WTC11 (cell line): Measurements from ENCODE around the gene IGF2BP1. TPM values are rescaled to one million over a fixed set of nuclear protein-coding genes. Genes with fewer than 3 reads are reported as not detected.

ENCODE experiments used
- ATAC-seq: fragments of 200-7000 bp; cut with Tn5 transposase; 2 replicates; pipeline ENCODE4 v1.10.0; 2021; ENCODE audit warnings: mild to moderate bottlenecking, moderate library complexity
- CTCF ChIA-PET: fragments of 300-600 bp; sonication (Branson Sonifier 250); formaldehyde crosslinking; loops from one replicate; lab custom pipeline; 2021; ENCODE audit warnings: antibody characterized with exemption; lab: Charles Lee
- POLR2A ChIA-PET: fragments of 350-600 bp; sonication (Branson Sonifier 250); formaldehyde crosslinking; loops from one replicate; lab custom pipeline; 2021; ENCODE audit warnings: antibody characterized with exemption; lab: Charles Lee
- DNase-seq: peaks from one replicate; pipeline ENCODE4 v3.0.0; 2021; ENCODE audit warnings: low spot score
- H3K27ac Mint-ChIP-seq: 2 replicates; pipeline ENCODE4 v1.8.0; 2021; ENCODE audit warnings: mixed read lengths
- H3K27me3 Mint-ChIP-seq: 2 replicates; pipeline ENCODE4 v1.8.0; 2021; ENCODE audit warnings: low read depth, mild to moderate bottlenecking, moderate library complexity, mixed read lengths
- H3K36me3 Mint-ChIP-seq: 2 replicates; pipeline ENCODE4 v1.8.0; 2021; ENCODE audit warnings: mixed read lengths
- H3K4me1 Mint-ChIP-seq: 2 replicates; pipeline ENCODE4 v1.8.0; 2022; ENCODE audit warnings: mixed read lengths
- H3K4me3 Mint-ChIP-seq: 2 replicates; pipeline ENCODE4 v1.8.0; 2021; ENCODE audit warnings: mild to moderate bottlenecking, moderate library complexity, mixed read lengths
- H3K9me3 Mint-ChIP-seq: 2 replicates; pipeline ENCODE4 v1.8.0; 2021; ENCODE audit warnings: mixed read lengths
- AR ChIP-seq: fragments of 250-450 bp; sonication (Bioruptor Pico); IDR thresholded peaks from 2 replicates; pipeline ENCODE4 v1.9.0; 2021; ENCODE audit warnings: mild to moderate bottlenecking
- ELF4 ChIP-seq: sonication (generic); formaldehyde crosslinking; IDR thresholded peaks from 2 replicates; pipeline ENCODE4 v1.8.1; 2022; ENCODE audit warnings: low read depth, mild to moderate bottlenecking, moderate library complexity, missing genetic modification reagents
- EMX1 ChIP-seq: fragments of 250-450 bp; sonication (Bioruptor Pico); IDR thresholded peaks from 2 replicates; pipeline ENCODE4 v1.8.0; 2021; ENCODE audit warnings: mild to moderate bottlenecking
- FOXJ3 ChIP-seq: sonication (generic); formaldehyde crosslinking; IDR thresholded peaks from 2 replicates; pipeline ENCODE4 v1.9.0; 2021; ENCODE audit warnings: missing genetic modification reagents, mild to moderate bottlenecking, borderline replicate concordance
- FOXK1 ChIP-seq: sonication (generic); formaldehyde crosslinking; IDR thresholded peaks from 2 replicates; pipeline ENCODE4 v1.8.0; 2022; ENCODE audit warnings: mild to moderate bottlenecking, moderate library complexity, missing genetic modification reagents
- FOXP1 ChIP-seq: sonication (generic); formaldehyde crosslinking; IDR thresholded peaks from 2 replicates; pipeline ENCODE4 v1.8.0; 2022; ENCODE audit warnings: missing genetic modification reagents, mild to moderate bottlenecking, moderate library complexity, borderline replicate concordance
- GTF2I ChIP-seq: fragments of 250-450 bp; sonication (Bioruptor Pico); conservative IDR thresholded peaks from 2 replicates; pipeline ENCODE4 v1.4.0; 2021; ENCODE audit warnings: mild to moderate bottlenecking
- HMGA2 ChIP-seq: fragments of 250-450 bp; sonication (Bioruptor Pico); IDR thresholded peaks from 2 replicates; pipeline ENCODE4 v1.4.0; 2021; ENCODE audit warnings: mild to moderate bottlenecking, moderate library complexity
- JUN ChIP-seq: sonication (generic); formaldehyde crosslinking; IDR thresholded peaks from 2 replicates; pipeline ENCODE4 v1.8.0; 2023; ENCODE audit warnings: mild to moderate bottlenecking, missing genetic modification reagents
- NFATC4 ChIP-seq: fragments of 250-450 bp; sonication (Bioruptor Pico); IDR thresholded peaks from 2 replicates; pipeline ENCODE4 v1.9.0; 2021; ENCODE audit warnings: mild to moderate bottlenecking
- NR3C1 ChIP-seq: sonication (generic); formaldehyde crosslinking; conservative IDR thresholded peaks from 2 replicates; pipeline ENCODE4 v1.8.1; 2023; ENCODE audit warnings: low read depth, mild to moderate bottlenecking, missing genetic modification reagents
- OVOL2 ChIP-seq: fragments of 250-450 bp; sonication (Bioruptor Pico); IDR thresholded peaks from 2 replicates; pipeline ENCODE4 v1.9.0; 2021; ENCODE audit warnings: mild to moderate bottlenecking, borderline replicate concordance
- RELA ChIP-seq: sonication (generic); formaldehyde crosslinking; IDR thresholded peaks from 2 replicates; pipeline ENCODE4 v1.8.1; 2022; ENCODE audit warnings: missing genetic modification reagents, mild to moderate bottlenecking, borderline replicate concordance
- SP1 ChIP-seq: sonication (generic); formaldehyde crosslinking; conservative IDR thresholded peaks from 2 replicates; pipeline ENCODE4 v1.8.1; 2022; ENCODE audit warnings: missing genetic modification reagents
- TCF7 ChIP-seq: sonication (generic); formaldehyde crosslinking; IDR thresholded peaks from 2 replicates; pipeline ENCODE4 v1.8.0; 2022; ENCODE audit warnings: mild to moderate bottlenecking, low read depth, missing genetic modification reagents, moderate library complexity
- TEAD1 ChIP-seq: sonication (generic); formaldehyde crosslinking; IDR thresholded peaks from 2 replicates; pipeline ENCODE4 v1.8.0; 2022; ENCODE audit warnings: mild to moderate bottlenecking, missing genetic modification reagents
- TP53 ChIP-seq: sonication (generic); formaldehyde crosslinking; IDR thresholded peaks from 2 replicates; pipeline ENCODE4 v1.8.1; 2023; ENCODE audit warnings: mild to moderate bottlenecking, missing genetic modification reagents
- ZBTB21 ChIP-seq: sonication (generic); formaldehyde crosslinking; IDR thresholded peaks from 2 replicates; pipeline ENCODE4 v1.8.1; 2023; ENCODE audit warnings: mild to moderate bottlenecking, missing genetic modification reagents, borderline replicate concordance
- ZMAT4 ChIP-seq: fragments of 250-450 bp; sonication (Bioruptor Pico); IDR thresholded peaks from 2 replicates; pipeline ENCODE4 v1.9.0; 2021; ENCODE audit warnings: mild to moderate bottlenecking
- ZNF219 ChIP-seq: sonication (generic); formaldehyde crosslinking; IDR thresholded peaks from 2 replicates; pipeline ENCODE4 v1.8.0; 2023; ENCODE audit warnings: missing genetic modification reagents, mild to moderate bottlenecking, borderline replicate concordance
- ZNF263 ChIP-seq: sonication (generic); formaldehyde crosslinking; IDR thresholded peaks from 2 replicates; pipeline ENCODE4 v1.8.1; 2022; ENCODE audit warnings: low read depth, mild to moderate bottlenecking, moderate library complexity, missing genetic modification reagents
- ZNF425 ChIP-seq: fragments of 250-450 bp; sonication (Bioruptor Pico); conservative IDR thresholded peaks from 2 replicates; pipeline ENCODE4 v1.9.0; 2021; ENCODE audit warnings: mild to moderate bottlenecking
- ZNF671 ChIP-seq: fragments of 250-450 bp; sonication (Bioruptor Pico); IDR thresholded peaks from 2 replicates; pipeline ENCODE4 v1.8.0; 2021; ENCODE audit warnings: mild to moderate bottlenecking
- ZSCAN18 ChIP-seq: fragments of 250-450 bp; sonication (Bioruptor Pico); IDR thresholded peaks from 2 replicates; pipeline ENCODE4 v2.1.2; 2022; ENCODE audit warnings: mild to moderate bottlenecking, moderate library complexity
- total RNA-seq: library from RNA; stranded (reverse); gene quantifications from 3 replicates; pipeline ENCODE4 v1.2.3, GENCODE V29; 2021
- TF ChIP-seq, protein P1 (sequence below): sonication (generic); formaldehyde crosslinking; IDR thresholded peaks from 2 replicates; pipeline ENCODE4 v1.8.1; 2023; ENCODE audit warnings: mild to moderate bottlenecking, missing genetic modification reagents, moderate library complexity
- TF ChIP-seq, protein P2 (sequence below): sonication (generic); formaldehyde crosslinking; IDR thresholded peaks from 2 replicates; pipeline ENCODE4 v1.8.1; 2022; ENCODE audit warnings: mild to moderate bottlenecking, moderate library complexity, missing genetic modification reagents
- TF ChIP-seq, protein P3 (sequence below): sonication (generic); formaldehyde crosslinking; IDR thresholded peaks from 2 replicates; pipeline ENCODE4 v1.8.1; 2022; ENCODE audit warnings: low read depth, mild to moderate bottlenecking, moderate library complexity, missing genetic modification reagents, borderline replicate concordance

IGF2BP1 gene
- total RNA-seq, 1 experiment from 2014 or later: 392 TPM

GRCh38 chr17:49090878-49091594, 93.9 kb downstream of the IGF2BP1 start:
- TF ChIP-seq ZNF263 (CRISPR knock-in tag) (no peak), ZNF671 (CRISPR knock-in tag) (no peak), NFATC4 (CRISPR knock-in tag) (no peak), RELA (CRISPR knock-in tag) (no peak), ZBTB21 (CRISPR knock-in tag) (no peak), ZNF219 (CRISPR knock-in tag) (no peak), ZNF425 (no peak), ELF4 (no peak), ZMAT4 (CRISPR knock-in tag) (no peak), FOXK1 (CRISPR knock-in tag) (no peak), OVOL2 (CRISPR knock-in tag) (no peak), SP1 (CRISPR knock-in tag) (no peak), JUN (CRISPR knock-in tag) (no peak), TCF7 (CRISPR knock-in tag) (no peak), TEAD1 (CRISPR knock-in tag) (no peak)
- TF ChIP-seq, protein P1, sequence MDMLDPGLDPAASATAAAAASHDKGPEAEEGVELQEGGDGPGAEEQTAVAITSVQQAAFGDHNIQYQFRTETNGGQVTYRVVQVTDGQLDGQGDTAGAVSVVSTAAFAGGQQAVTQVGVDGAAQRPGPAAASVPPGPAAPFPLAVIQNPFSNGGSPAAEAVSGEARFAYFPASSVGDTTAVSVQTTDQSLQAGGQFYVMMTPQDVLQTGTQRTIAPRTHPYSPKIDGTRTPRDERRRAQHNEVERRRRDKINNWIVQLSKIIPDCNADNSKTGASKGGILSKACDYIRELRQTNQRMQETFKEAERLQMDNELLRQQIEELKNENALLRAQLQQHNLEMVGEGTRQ (CRISPR knock-in tag): no peak
- TF ChIP-seq, protein P2, sequence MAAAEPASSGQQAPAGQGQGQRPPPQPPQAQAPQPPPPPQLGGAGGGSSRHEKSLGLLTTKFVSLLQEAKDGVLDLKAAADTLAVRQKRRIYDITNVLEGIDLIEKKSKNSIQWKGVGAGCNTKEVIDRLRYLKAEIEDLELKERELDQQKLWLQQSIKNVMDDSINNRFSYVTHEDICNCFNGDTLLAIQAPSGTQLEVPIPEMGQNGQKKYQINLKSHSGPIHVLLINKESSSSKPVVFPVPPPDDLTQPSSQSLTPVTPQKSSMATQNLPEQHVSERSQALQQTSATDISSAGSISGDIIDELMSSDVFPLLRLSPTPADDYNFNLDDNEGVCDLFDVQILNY (CRISPR knock-in tag): no peak
- TF ChIP-seq, protein P3, sequence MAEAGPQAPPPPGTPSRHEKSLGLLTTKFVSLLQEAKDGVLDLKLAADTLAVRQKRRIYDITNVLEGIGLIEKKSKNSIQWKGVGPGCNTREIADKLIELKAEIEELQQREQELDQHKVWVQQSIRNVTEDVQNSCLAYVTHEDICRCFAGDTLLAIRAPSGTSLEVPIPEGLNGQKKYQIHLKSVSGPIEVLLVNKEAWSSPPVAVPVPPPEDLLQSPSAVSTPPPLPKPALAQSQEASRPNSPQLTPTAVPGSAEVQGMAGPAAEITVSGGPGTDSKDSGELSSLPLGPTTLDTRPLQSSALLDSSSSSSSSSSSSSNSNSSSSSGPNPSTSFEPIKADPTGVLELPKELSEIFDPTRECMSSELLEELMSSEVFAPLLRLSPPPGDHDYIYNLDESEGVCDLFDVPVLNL (CRISPR knock-in tag): no peak
- ChIA-PET CTCF (no interaction called here), POLR2A (no interaction called here)
- no peak for DNase-seq
- Mint-ChIP-seq H3K27me3 (no peaks in the 10 kb centered on the region), H3K27ac (no peak overlapping the region), H3K4me1 (peaks cover 24% of the 10 kb centered on the region), H3K4me3 (no peak overlapping the region), H3K9me3 (no peaks in the 10 kb centered on the region), H3K36me3 (no peaks in the 10 kb centered on the region)
- ATAC-seq: no peak

- no peak for ATAC-seq
- POLR2A ChIA-PET: interaction anchor here (0.5 kb wide), 1 partner anchor 100 kb away, joined by 4 read pairs; no protein-coding TSS in a partner anchor
- H3K4me1 Mint-ChIP-seq: peaks cover 10% of the 10 kb centered on the region
These were observed 95.9 kb downstream of the IGF2BP1 start for GRCh38 chr17:49093131-49093530.

More at GRCh38 chr17:49093131-49093530, 95.9 kb downstream of the IGF2BP1 start:
- TF ChIP-seq ZSCAN18 (no peak), TEAD1 (CRISPR knock-in tag) (no peak), FOXJ3 (CRISPR knock-in tag) (no peak), HMGA2 (CRISPR knock-in tag) (no peak), TP53 (no peak), GTF2I (CRISPR knock-in tag) (no peak), SP1 (CRISPR knock-in tag) (no peak), NR3C1 (CRISPR knock-in tag) (no peak), AR (CRISPR knock-in tag) (no peak), EMX1 (CRISPR knock-in tag) (no peak), ZNF263 (CRISPR knock-in tag) (no peak), FOXP1 (no peak)
- TF ChIP-seq, all 79 proteins: peak for 0
- no peak for DNase-seq
- Mint-ChIP-seq H3K27me3 (no peaks in the 10 kb centered on the region), H3K9me3 (no peaks in the 10 kb centered on the region), H3K4me3 (no peak overlapping the region), H3K36me3 (no peaks in the 10 kb centered on the region), H3K27ac (no peak overlapping the region)
- CTCF ChIA-PET: no interaction called here
